SK-N-SH (cell line): ENCODE results near the gene FOXL2NB. TPM values are rescaled to one million over a fixed set of nuclear protein-coding genes. Genes with fewer than 3 reads are reported as not detected.

ENCODE experiments used
- CTCF ChIA-PET: fragments of 300-600, 350-600 bp; formaldehyde crosslinking; extraction: SDS; loops from one replicate; lab custom pipeline; 2021; lab: Yijun Ruan, JAX
- POLR2A ChIA-PET: fragments of 350-600 bp; sonication (Branson Sonifier 250); formaldehyde crosslinking; extraction: SDS; loops from one replicate; lab custom pipeline; 2020; ENCODE audit warnings: antibody characterized with exemption, inconsistent platforms; lab: Yijun Ruan, JAX
- DNase-seq: peaks from one replicate; pipeline ENCODE4 v3.0.0; 2012
- H2AFZ ChIP-seq: fragments of 200-600 bp; sonication (generic); 2 replicates; pipeline ENCODE4 v1.8.1; 2016; ENCODE audit warnings: antibody characterized with exemption, mild to moderate bottlenecking, low read depth
- H3F3A ChIP-seq: fragments of 200-600 bp; sonication (generic); replicated peaks from 2 replicates; pipeline ENCODE3; 2016; ENCODE audit warnings: antibody characterized with exemption, mild to moderate bottlenecking; ENCODE audit not compliant: insufficient read depth
- H3K27ac ChIP-seq, 2 experiments: fragments of 200-500 bp in 1 of 2; fragments of 200-600 bp in 1 of 2; sonication (Bioruptor generic) in 1 of 2; sonication (generic), shearing (Covaris generic) in 1 of 2; 2 replicates each; pipeline versions ENCODE4 v1.5.1 to v1.6.1; 2014 to 2016; ENCODE audit warnings: low read depth in 2 of 2, inconsistent platforms in 1 of 2, low read length in 1 of 2, mild to moderate bottlenecking in 1 of 2, mixed read lengths in 1 of 2
- H3K27me3 ChIP-seq: fragments of 200-600 bp; sonication (generic), shearing (Covaris generic); 2 replicates; pipeline ENCODE4 v1.6.1; 2016; ENCODE audit warnings: mixed run types; ENCODE audit not compliant: insufficient read depth
- H3K36me3 ChIP-seq, 2 experiments: fragments of 200-500 bp in 1 of 2; fragments of 200-600 bp in 1 of 2; sonication (Bioruptor generic) in 1 of 2; sonication (generic) in 1 of 2; replicated peaks in 1 of 2; 2 replicates each; pipeline versions ENCODE3 to v1.5.1; 2014 to 2016; ENCODE audit warnings: low read length in 1 of 2, mild to moderate bottlenecking in 1 of 2; ENCODE audit not compliant: insufficient read depth in 2 of 2, control insufficient read depth in 1 of 2
- H3K4me1 ChIP-seq, 2 experiments: fragments of 200-500 bp in 1 of 2; fragments of 200-600 bp in 1 of 2; sonication (Bioruptor generic) in 1 of 2; sonication (generic), shearing (Covaris generic) in 1 of 2; 2 replicates each; pipeline versions ENCODE4 v1.5.1 to v1.6.1; 2014 to 2016; ENCODE audit warnings: low read depth in 1 of 2, low read length in 1 of 2, mixed run types in 1 of 2; ENCODE audit not compliant: insufficient read depth in 2 of 2, control insufficient read depth in 1 of 2
- H3K4me2 ChIP-seq: fragments of 200-600 bp; sonication (generic), shearing (Covaris generic); 2 replicates; pipeline ENCODE4 v1.6.1; 2017; ENCODE audit warnings: mixed run types
- H3K4me3 ChIP-seq, 2 experiments: fragments of 200-500 bp in 1 of 2; fragments of 200-600 bp in 1 of 2; sonication (Bioruptor generic) in 1 of 2; sonication (generic), shearing (Covaris generic) in 1 of 2; 2 replicates each; pipeline versions ENCODE4 v1.5.1 to v1.8.1; 2014 to 2016; ENCODE audit warnings: low read depth in 2 of 2, inconsistent platforms in 1 of 2, low read length in 1 of 2, mild to moderate bottlenecking in 1 of 2, mixed read lengths in 1 of 2, moderate library complexity in 1 of 2
- H3K79me2 ChIP-seq: fragments of 200-600 bp; sonication (generic); 2 replicates; pipeline ENCODE4 v1.8.1; 2017; ENCODE audit warnings: mild to moderate bottlenecking; ENCODE audit not compliant: insufficient read depth
- H3K9ac ChIP-seq: fragments of 200-600 bp; sonication (generic); 2 replicates; pipeline ENCODE4 v1.6.1; 2017; ENCODE audit warnings: mixed run types
- H3K9me2 ChIP-seq: fragments of 200-600 bp; sonication (generic); 2 replicates; pipeline ENCODE4 v1.6.1; 2017; ENCODE audit warnings: mixed run types
- H3K9me3 ChIP-seq: fragments of 200-600 bp; sonication (generic); 2 replicates; pipeline ENCODE4 v1.6.1; 2017; ENCODE audit warnings: mixed run types, mild to moderate bottlenecking, moderate library complexity
- H4K20me1 ChIP-seq: fragments of 200-600 bp; sonication (generic); 2 replicates; pipeline ENCODE4 v1.6.1; 2017; ENCODE audit warnings: mild to moderate bottlenecking, mixed run types; ENCODE audit not compliant: insufficient read depth
- EZH2phosphoT487 ChIP-seq: fragments of 200-600 bp; sonication (generic); IDR thresholded peaks from 2 replicates; pipeline ENCODE4 v1.6.1; 2017; ENCODE audit warnings: low read depth, mixed run types, mild to moderate bottlenecking, antibody characterized with exemption, moderate library complexity, borderline replicate concordance
- GATA2 ChIP-seq: sonication (generic); formaldehyde crosslinking; IDR thresholded peaks from 2 replicates; pipeline ENCODE4 v1.5.0; 2020; ENCODE audit warnings: mild to moderate bottlenecking, missing genetic modification reagents
- IRF3 ChIP-seq: fragments of 150-350 bp; IDR thresholded peaks from 2 replicates; pipeline ENCODE4 v1.6.1; 2016; ENCODE audit warnings: mild to moderate bottlenecking, low read depth, low read length
- MEF2A ChIP-seq: IDR thresholded peaks from 2 replicates; pipeline ENCODE4 v1.4.0; 2012; ENCODE audit warnings: low read depth, borderline replicate concordance
- NRF1 ChIP-seq: IDR thresholded peaks from 2 replicates; pipeline ENCODE4 v1.6.1; 2012; ENCODE audit warnings: low read depth, mild to moderate bottlenecking, low read length
- RFX5 ChIP-seq: IDR thresholded peaks from 2 replicates; pipeline ENCODE4 v1.6.1; 2012; ENCODE audit warnings: mild to moderate bottlenecking, improper control_type of control experiment, low read length
- RXRA ChIP-seq: IDR thresholded peaks from 2 replicates; pipeline ENCODE4 v1.4.0; 2012; ENCODE audit warnings: low read depth, mild to moderate bottlenecking, borderline replicate concordance
- ZBTB33 ChIP-seq: IDR thresholded peaks from 2 replicates; pipeline ENCODE4 v1.4.0; 2012; ENCODE audit warnings: low read depth, borderline replicate concordance
- WGBS: methylation state at CpG from one replicate; pipeline ENCODE4 v1.1.6; 2017; ENCODE audit warnings: low lambda C conversion rate; 5-methylcytosine and 5-hydroxymethylcytosine counted together
- polyA plus RNA-seq, 3 experiments: library from polyadenylated mRNA; depleted of rRNA; stranded (reverse); fragments of >200 nt; gene quantifications; 2 replicates each; pipeline ENCODE4 v1.2.3, GENCODE V29; 2012
- TF ChIP-seq, protein P1 (sequence below): IDR thresholded peaks from 2 replicates; pipeline ENCODE4 v1.4.0; 2012; ENCODE audit warnings: low read depth, borderline replicate concordance
- TF ChIP-seq, protein P2 (sequence below): IDR thresholded peaks from 2 replicates; pipeline ENCODE4; 2012
- TF ChIP-seq, protein P3 (sequence below): IDR thresholded peaks from 2 replicates; pipeline ENCODE4 v1.4.0; 2012; ENCODE audit warnings: low read depth

FOXL2NB gene
- polyA plus RNA-seq, 1 of the 3 experiments (the other 2 are of a cell fraction) = not detected

- H3K9me2 ChIP-seq = no peaks in the 10 kb centered on the region
- POLR2A ChIA-PET = no interaction called here
- WGBS = 56% methylated on average over 5 of the region's 5 CpGs
- H3K27me3 ChIP-seq = peaks cover 83% of the 10 kb centered on the region
- H3K36me3 ChIP-seq = no peaks in the 10 kb centered on the region
- H3K27ac ChIP-seq = no peak overlapping the region
- H2AFZ ChIP-seq = no peak overlapping the region
- H4K20me1 ChIP-seq = peaks cover 8% of the 10 kb centered on the region
- peaks cover 5% of the 10 kb centered on the region for H3F3A ChIP-seq
- no peak overlapping the region for H3K4me3 ChIP-seq
- H3K9me3 ChIP-seq = no peaks in the 10 kb centered on the region
- peaks cover 0 to 7% of the 10 kb centered on the region in 2 experiments; a peak in 2 of 4 replicates for H3K4me1 ChIP-seq
- TF ChIP-seq, protein P1, sequence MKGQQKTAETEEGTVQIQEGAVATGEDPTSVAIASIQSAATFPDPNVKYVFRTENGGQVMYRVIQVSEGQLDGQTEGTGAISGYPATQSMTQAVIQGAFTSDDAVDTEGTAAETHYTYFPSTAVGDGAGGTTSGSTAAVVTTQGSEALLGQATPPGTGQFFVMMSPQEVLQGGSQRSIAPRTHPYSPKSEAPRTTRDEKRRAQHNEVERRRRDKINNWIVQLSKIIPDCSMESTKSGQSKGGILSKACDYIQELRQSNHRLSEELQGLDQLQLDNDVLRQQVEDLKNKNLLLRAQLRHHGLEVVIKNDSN = no peak
- TF ChIP-seq RXRA = no peak
- no peak for TF ChIP-seq MEF2A
- no peak for TF ChIP-seq IRF3
- TF ChIP-seq, protein P2, sequence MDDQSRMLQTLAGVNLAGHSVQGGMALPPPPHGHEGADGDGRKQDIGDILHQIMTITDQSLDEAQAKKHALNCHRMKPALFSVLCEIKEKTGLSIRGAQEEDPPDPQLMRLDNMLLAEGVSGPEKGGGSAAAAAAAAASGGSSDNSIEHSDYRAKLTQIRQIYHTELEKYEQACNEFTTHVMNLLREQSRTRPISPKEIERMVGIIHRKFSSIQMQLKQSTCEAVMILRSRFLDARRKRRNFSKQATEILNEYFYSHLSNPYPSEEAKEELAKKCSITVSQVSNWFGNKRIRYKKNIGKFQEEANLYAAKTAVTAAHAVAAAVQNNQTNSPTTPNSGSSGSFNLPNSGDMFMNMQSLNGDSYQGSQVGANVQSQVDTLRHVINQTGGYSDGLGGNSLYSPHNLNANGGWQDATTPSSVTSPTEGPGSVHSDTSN = no peak
- TF ChIP-seq EZH2phosphoT487 = no peak
- no peak for TF ChIP-seq NRF1
- TF ChIP-seq ZBTB33 = no peak
- TF ChIP-seq GATA2 (CRISPR knock-in tag) = no peak
- TF ChIP-seq, protein P3, sequence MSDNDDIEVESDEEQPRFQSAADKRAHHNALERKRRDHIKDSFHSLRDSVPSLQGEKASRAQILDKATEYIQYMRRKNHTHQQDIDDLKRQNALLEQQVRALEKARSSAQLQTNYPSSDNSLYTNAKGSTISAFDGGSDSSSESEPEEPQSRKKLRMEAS = no peak
- TF ChIP-seq RFX5 = no peak
- no peak overlapping the region for H3K4me2 ChIP-seq
- DNase-seq = no peak
- no peak overlapping the region for H3K9ac ChIP-seq
- H3K79me2 ChIP-seq = no peaks in the 10 kb centered on the region
- CTCF ChIA-PET = interaction anchor here (0.7 to 11.9 kb wide), 4 partner anchors 13 to 381 kb away, joined by 3 to 100 read pairs (median 4); no protein-coding TSS in a partner anchor
These were observed 2.0 kb downstream of the FOXL2NB start for GRCh38 chr3:138949002-138949418.
